Fibroblast of lung (primary cell): ENCODE measurements around the gene VAV2.

Source experiments
- EZH2 ChIP-seq: IDR thresholded peaks from 2 replicates; pipeline ENCODE4 v1.5.1; 2012; ENCODE audit warnings: low read length, control low read depth, mild to moderate bottlenecking; ENCODE audit errors: missing control alignments
- TF ChIP-seq, protein P1 (sequence below), 2 donors: IDR thresholded peaks in 1 of 2; conservative IDR thresholded peaks in 1 of 2; 1 replicate in 1 of 2; 2 replicates in 1 of 2; pipeline ENCODE4 v1.5.1; 2011 to 2012; ENCODE audit warnings: low read length in 2 of 2, control low read depth in 1 of 2, inconsistent platforms in 1 of 2, low read depth in 1 of 2, mild to moderate bottlenecking in 1 of 2

DNA sequence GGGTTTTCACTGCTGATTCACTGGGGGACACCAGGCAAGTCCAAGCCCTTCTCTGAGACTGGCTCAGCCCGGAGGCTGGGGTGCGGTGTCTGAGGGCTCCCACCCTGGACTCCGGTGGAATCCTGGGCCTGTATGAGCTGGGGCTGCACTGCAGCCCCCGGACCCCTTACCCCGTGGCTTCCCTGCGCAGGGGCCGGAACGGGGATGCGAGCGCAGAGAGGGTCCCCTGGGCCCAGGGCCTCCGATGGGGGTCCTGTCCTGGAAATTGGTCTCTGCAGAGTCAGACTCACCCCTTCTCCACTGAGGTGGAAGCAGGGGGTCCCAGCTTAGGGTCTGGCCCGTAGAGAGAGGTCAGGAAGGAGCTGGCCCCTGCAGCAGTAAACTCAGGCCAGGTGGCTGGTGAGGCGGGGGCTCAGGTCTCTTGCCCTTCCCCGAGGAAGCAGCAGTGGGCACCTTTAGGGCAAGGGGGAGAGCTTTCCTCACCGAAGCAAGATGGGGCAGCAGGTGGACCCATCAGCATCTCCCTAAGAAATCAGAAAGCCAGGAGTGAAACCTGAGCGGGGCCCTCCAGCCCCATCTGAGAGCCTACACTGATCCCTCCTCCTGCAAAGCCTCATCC lies 1.6 kb upstream of the VAV2 start:
- TF ChIP-seq, protein P1, sequence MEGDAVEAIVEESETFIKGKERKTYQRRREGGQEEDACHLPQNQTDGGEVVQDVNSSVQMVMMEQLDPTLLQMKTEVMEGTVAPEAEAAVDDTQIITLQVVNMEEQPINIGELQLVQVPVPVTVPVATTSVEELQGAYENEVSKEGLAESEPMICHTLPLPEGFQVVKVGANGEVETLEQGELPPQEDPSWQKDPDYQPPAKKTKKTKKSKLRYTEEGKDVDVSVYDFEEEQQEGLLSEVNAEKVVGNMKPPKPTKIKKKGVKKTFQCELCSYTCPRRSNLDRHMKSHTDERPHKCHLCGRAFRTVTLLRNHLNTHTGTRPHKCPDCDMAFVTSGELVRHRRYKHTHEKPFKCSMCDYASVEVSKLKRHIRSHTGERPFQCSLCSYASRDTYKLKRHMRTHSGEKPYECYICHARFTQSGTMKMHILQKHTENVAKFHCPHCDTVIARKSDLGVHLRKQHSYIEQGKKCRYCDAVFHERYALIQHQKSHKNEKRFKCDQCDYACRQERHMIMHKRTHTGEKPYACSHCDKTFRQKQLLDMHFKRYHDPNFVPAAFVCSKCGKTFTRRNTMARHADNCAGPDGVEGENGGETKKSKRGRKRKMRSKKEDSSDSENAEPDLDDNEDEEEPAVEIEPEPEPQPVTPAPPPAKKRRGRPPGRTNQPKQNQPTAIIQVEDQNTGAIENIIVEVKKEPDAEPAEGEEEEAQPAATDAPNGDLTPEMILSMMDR (conservative IDR thresholded peaks at IDR 0.05 in 1 of 2, IDR thresholded peaks at IDR 0.05 in 1 of 2; ENCODE audit: low read depth in 1 of 2, low read length in 2 of 2): no peak
- no peak for TF ChIP-seq EZH2
